Measurements from ENCODE around the gene IL26. TPM values are rescaled to one million over a fixed set of nuclear protein-coding genes. Genes with fewer than 3 reads are reported as not detected.
A peak's percentile ranks its signal among the peaks of the same experiment; 100 is the strongest.

The IL26 gene
- total RNA-seq, 1 donor from 2014 or later, result not detected

GRCh38 chr12:68190301-68190700, 35.3 kb downstream of the IL26 start:
- intact Hi-C loops (cut with micrococcal nuclease), result no loop called here
- TF ChIP-seq CTCF (IDR thresholded peaks at IDR 0.05), result no peak

GRCh38 chr12:68189821-68190242, 35.8 kb downstream of the IL26 start:
- no peak for ATAC-seq (ENCODE audit: low read depth)
- H3K4me1 Mint-ChIP-seq, result no peaks in the 10 kb centered on the region
- H3K36me3 Mint-ChIP-seq (ENCODE audit: low read depth), result no peaks in the 10 kb centered on the region
- no peak overlapping the region for H3K27ac Mint-ChIP-seq
- no peak overlapping the region for H3K4me3 Mint-ChIP-seq
- intact Hi-C loops (cut with micrococcal nuclease), result no loop called here
- ChIA-PET POLR2A (no interaction called here), CTCF (no interaction called here)
- peaks cover 17% of the 10 kb centered on the region for H3K27me3 Mint-ChIP-seq
- no peak for TF ChIP-seq CTCF (IDR thresholded peaks at IDR 0.05)
- H3K9me3 Mint-ChIP-seq, result no peaks in the 10 kb centered on the region
- no peak for DNase-seq

More at GRCh38 chr12:68190301-68190700, 35.3 kb downstream of the IL26 start:
- ChIA-PET POLR2A (no interaction called here), CTCF (no interaction called here)
- ATAC-seq (ENCODE audit: low read depth), result no peak
- no peak for DNase-seq
- Mint-ChIP-seq H3K36me3 (ENCODE audit: low read depth) (no peaks in the 10 kb centered on the region), H3K27me3 (peaks cover 17% of the 10 kb centered on the region), H3K4me3 (no peak overlapping the region), H3K4me1 (no peaks in the 10 kb centered on the region), H3K9me3 (no peaks in the 10 kb centered on the region), H3K27ac (no peak overlapping the region)

- H3K4me1 Mint-ChIP-seq, result peaks cover 11% of the 10 kb centered on the region
- intact Hi-C loops (cut with micrococcal nuclease), result no loop called here
- H3K36me3 Mint-ChIP-seq (ENCODE audit: low read depth), result no peaks in the 10 kb centered on the region
- no peak for DNase-seq
- no peak for TF ChIP-seq CTCF (IDR thresholded peaks at IDR 0.05)
- ATAC-seq (ENCODE audit: low read depth), result no peak
- H3K27ac Mint-ChIP-seq, result no peak overlapping the region
- H3K9me3 Mint-ChIP-seq, result no peaks in the 10 kb centered on the region
- H3K27me3 Mint-ChIP-seq, result peaks cover 17% of the 10 kb centered on the region
- ChIA-PET POLR2A (no interaction called here), CTCF (no interaction called here)
- H3K4me3 Mint-ChIP-seq, result no peak overlapping the region
Measured at GRCh38 chr12:68185598-68185997, 40.0 kb downstream of the IL26 start.

- no peak for TF ChIP-seq CTCF (IDR thresholded peaks at IDR 0.05)
- H3K27me3 Mint-ChIP-seq, result peaks cover 3% of the 10 kb centered on the region
- intact Hi-C loops (cut with micrococcal nuclease), result no loop called here
- no peaks in the 10 kb centered on the region for H3K9me3 Mint-ChIP-seq
- POLR2A ChIA-PET, result no interaction called here
- CTCF ChIA-PET, result interaction anchor here (1.4 kb wide), 1 partner anchor 42 kb away, joined by 4 read pairs; no protein-coding TSS in a partner anchor
- ATAC-seq (ENCODE audit: low read depth) (peak; percentile 86), DNase-seq (no peak)
- no peak overlapping the region for H3K4me3 Mint-ChIP-seq
- H3K36me3 Mint-ChIP-seq (ENCODE audit: low read depth), result no peaks in the 10 kb centered on the region
- peaks cover 15% of the 10 kb centered on the region for H3K4me1 Mint-ChIP-seq
- H3K27ac Mint-ChIP-seq, result no peak overlapping the region
Measured at GRCh38 chr12:68180792-68181744, 44.5 kb downstream of the IL26 start.

- Mint-ChIP-seq H3K4me1 (peaks cover 32% of the 10 kb centered on the region), H3K9me3 (no peaks in the 10 kb centered on the region), H3K27me3 (no peaks in the 10 kb centered on the region), H3K4me3 (no peak overlapping the region), H3K36me3 (ENCODE audit: low read depth) (no peaks in the 10 kb centered on the region), H3K27ac (no peak overlapping the region)
- TF ChIP-seq CTCF (IDR thresholded peaks at IDR 0.05), result no peak
- no peak for DNase-seq
- CTCF ChIA-PET, result no interaction called here
- no peak for ATAC-seq (ENCODE audit: low read depth)
- intact Hi-C loops (cut with micrococcal nuclease), result no loop called here
- POLR2A ChIA-PET, result no interaction called here
Measured at GRCh38 chr12:68178774-68179439, 46.7 kb downstream of the IL26 start.
